GM21528 (cell line): Measurements from ENCODE around the gene MEGF6.

Source experiments
- ATAC-seq: cut with Tn5 transposase; IDR thresholded peaks from one replicate; pipeline ENCODE4 v1.9.1; 2021; ENCODE audit warnings: mild to moderate bottlenecking, moderate library complexity; ENCODE audit not compliant: unreplicated experiment, low FRiP score

MEGF6 gene

GRCh38 chr1:3611170-3612019 lies at the start of gene MEGF6:
TSS of gene MEGF6 (minus strand) at chr1:3611508. CDS start at chr1:3611268, 240 bp downstream.
- ATAC-seq = no peak

- ATAC-seq = no peak
Observed at GRCh38 chr1:3660704-3661103, 49.4 kb upstream of the MEGF6 start.

- no peak for ATAC-seq
Observed at GRCh38 chr1:3659093-3659492, 47.8 kb upstream of the MEGF6 start.

- no peak for ATAC-seq
Observed at GRCh38 chr1:3658231-3658615, 46.9 kb upstream of the MEGF6 start.

GRCh38 chr1:3657578-3658230 lies 46.4 kb upstream of the MEGF6 start:
- ATAC-seq = no peak

- ATAC-seq = peak; percentile 8
Observed at GRCh38 chr1:3657096-3657475, 45.8 kb upstream of the MEGF6 start.

- peak; percentile 50 for ATAC-seq
Observed at GRCh38 chr1:3656450-3657095, 45.3 kb upstream of the MEGF6 start.

GRCh38 chr1:3654549-3655281 lies 43.4 kb upstream of the MEGF6 start:
- no peak for ATAC-seq

- no peak for ATAC-seq
Observed at GRCh38 chr1:3653286-3653618, 41.9 kb upstream of the MEGF6 start.

GRCh38 chr1:3652548-3653285 lies 41.4 kb upstream of the MEGF6 start:
- no peak for ATAC-seq

- ATAC-seq = no peak
Observed at GRCh38 chr1:3651930-3652547, 40.7 kb upstream of the MEGF6 start, which contains the start of gene TP73. TSS of gene TP73 (plus strand) at chr1:3652516. CDS start at chr1:3682366, 29,850 bp downstream.

- ATAC-seq = no peak
Observed at GRCh38 chr1:3651026-3651929, 40.0 kb upstream of the MEGF6 start.

GRCh38 chr1:3650248-3651025 lies 39.1 kb upstream of the MEGF6 start:
- ATAC-seq = no peak

- ATAC-seq = peak; percentile 69
Observed at GRCh38 chr1:3649342-3650247, 38.3 kb upstream of the MEGF6 start, which contains the start of gene WRAP73. TSS of gene WRAP73 (minus strand) at chr1:3650103. CDS start at chr1:3649999, 104 bp downstream.

GRCh38 chr1:3646596-3646995 lies 35.3 kb upstream of the MEGF6 start:
- no peak for ATAC-seq

- no peak for ATAC-seq
Observed at GRCh38 chr1:3645666-3646355, 34.5 kb upstream of the MEGF6 start.
